Measurements from ENCODE around the gene CD248.

CD248 gene

DNA sequence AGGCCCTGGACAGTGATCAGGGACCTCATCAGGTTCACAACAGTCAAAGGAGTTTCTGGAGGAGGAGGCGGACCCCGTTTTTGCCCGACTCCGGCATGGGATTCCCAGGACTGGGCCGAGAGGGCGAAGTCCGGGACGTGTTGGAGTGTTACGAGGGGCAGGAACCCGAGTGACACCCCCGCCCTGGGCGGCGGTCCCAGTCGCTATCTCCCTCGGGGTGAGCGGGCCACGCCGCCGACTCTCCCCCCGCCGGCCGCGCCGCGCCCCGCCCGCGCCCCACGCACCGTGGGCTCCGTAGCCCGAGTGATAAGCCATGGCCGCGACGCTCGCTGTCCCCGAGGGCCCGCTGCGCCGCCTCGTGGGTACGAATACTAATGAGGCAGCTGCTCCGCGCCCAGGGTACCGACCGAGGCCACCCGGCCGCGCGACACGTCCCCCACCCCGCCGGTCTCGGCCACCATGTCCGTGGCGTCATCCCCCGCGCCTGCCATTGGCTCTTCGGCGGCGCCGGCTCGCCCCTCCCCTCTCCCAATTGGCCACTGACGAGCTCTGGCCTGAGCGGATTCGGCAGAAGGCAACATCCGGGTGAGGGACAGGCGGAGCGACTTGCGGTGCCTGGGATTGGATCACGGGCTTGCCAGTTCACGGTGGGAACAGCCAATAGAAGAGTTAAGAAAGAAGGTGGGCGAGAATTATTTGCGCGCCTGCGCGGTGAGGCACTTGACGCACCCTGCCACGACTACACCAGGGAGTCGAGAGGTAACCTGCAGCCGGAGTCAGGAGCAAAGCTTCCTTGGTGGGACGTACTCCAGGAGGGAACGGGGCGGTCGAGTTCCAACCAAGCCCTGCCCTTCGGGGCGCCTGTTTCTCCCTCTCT, 27.9 kb downstream of the CD248 start, which contains the start of gene YIF1A:
Gene YIF1A (minus strand): TSS at position 473 of the 877 bp plus-strand sequence. CDS start 158 bp downstream, at position 315.
- Histone ChIP-seq H3K4me3 (ENCODE audit: low read depth in 1 of 2, low read length in 2 of 2) (peak within 1 kb of the TSS; percentile 81 to 95), H3K4me1 (ENCODE audit: insufficient read depth, low read length) (peaks cover 19% of the 10 kb centered on the region), H3K36me3 (ENCODE audit: insufficient read depth, low read length) (peaks cover 7% of the 10 kb centered on the region), H3K27me3 (ENCODE audit: control insufficient read depth in 1 of 2, insufficient read depth in 2 of 2, low read length in 2 of 2) (peaks cover 18 to 26% of the 10 kb centered on the region in 2 donors), H3K9ac (ENCODE audit: low read length) (peak within 1 kb of the TSS; percentile 89), H3K9me3 (ENCODE audit: low read length) (no peaks in the 10 kb centered on the region), H3K27ac (ENCODE audit: low read depth, low read length) (peak within 1 kb of the TSS; percentile 90)

DNA sequence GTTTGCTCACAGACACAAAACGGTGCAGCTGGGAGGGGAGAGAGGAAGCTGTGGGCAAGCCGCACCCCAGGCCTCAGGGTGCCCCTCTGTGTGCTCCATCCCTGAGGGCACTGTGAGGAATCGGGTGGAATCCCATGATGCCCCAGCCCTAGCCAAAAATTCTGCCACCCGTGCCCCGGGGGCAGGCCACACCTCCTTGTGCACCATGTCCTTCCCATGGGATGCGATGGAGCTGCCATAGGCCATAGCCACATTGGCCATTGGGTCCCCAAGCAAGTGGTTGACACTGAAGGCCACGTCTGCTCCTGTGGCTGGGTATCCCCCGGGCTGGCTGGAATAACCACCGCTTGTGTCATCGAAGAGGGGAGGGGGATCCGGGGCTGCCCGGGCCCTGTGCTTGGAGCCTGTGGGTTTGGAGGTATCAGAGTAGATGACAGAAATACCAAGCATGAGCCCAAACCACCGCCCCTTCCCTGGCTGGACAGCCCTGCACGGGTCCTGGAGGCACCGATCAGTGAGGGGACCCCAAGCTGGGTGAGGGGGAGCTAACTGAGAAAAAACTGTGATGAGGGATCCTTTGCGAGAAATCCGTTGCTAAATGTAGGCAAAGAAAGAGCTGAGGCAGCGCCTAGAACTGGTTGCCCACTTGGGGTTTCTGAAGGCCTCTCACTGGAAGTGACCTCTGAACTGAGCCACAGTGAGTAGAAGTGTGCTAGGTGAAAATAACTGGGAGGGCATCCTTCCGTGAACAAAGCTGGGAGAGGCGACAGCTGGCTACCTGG, 28.8 kb downstream of the CD248 start:
- Histone ChIP-seq H3K36me3 (ENCODE audit: insufficient read depth, low read length) (peaks cover 7% of the 10 kb centered on the region), H3K27me3 (ENCODE audit: control insufficient read depth in 1 of 2, insufficient read depth in 2 of 2, low read length in 2 of 2) (peaks cover 15 to 22% of the 10 kb centered on the region in 2 donors), H3K4me1 (ENCODE audit: insufficient read depth, low read length) (peaks cover 20% of the 10 kb centered on the region), H3K9ac (ENCODE audit: low read length) (peak overlapping the region; percentile 89), H3K9me3 (ENCODE audit: low read length) (no peaks in the 10 kb centered on the region), H3K4me3 (ENCODE audit: low read depth in 1 of 2, low read length in 2 of 2) (peak overlapping the region; percentile 81 to 95), H3K27ac (ENCODE audit: low read depth, low read length) (peak overlapping the region; percentile 90)

DNA sequence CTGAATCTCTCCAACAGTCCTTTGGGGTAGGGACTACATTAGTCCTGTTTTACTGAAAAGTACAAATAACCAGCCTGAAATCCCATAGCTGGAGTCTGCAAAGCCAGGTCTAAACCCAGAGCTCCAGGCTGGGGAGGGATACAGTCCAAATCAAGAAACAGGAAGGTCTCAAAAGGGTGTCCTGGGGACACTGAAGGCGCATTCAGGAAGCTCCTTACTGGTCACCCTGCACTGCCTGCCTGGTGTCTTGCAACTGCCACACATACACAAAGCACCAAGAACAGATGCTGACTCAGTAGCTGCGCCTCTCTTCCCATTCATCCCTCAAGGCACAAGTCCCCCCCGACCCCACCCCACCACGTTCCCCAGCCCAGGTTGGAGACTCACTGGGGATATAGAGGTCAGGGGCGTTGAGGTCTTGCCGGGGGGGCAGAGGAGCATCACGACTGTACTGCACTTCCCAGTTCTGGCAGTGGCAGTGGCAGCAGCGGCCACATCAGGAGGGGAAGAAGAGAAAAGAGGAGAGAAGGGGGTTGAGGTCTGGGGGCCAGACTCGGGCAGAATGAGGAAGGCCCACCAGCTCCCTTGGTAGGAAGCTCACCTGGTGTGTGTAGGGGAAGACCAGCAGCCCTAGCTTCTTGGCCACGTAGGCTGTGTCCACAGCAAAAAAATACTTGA, 29.5 kb downstream of the CD248 start:
- Histone ChIP-seq H3K27ac (ENCODE audit: low read depth, low read length) (no peak overlapping the region), H3K27me3 (ENCODE audit: control insufficient read depth in 1 of 2, insufficient read depth in 2 of 2, low read length in 2 of 2) (peaks cover 7 to 14% of the 10 kb centered on the region in 2 donors), H3K36me3 (ENCODE audit: insufficient read depth, low read length) (peaks cover 7% of the 10 kb centered on the region), H3K9me3 (ENCODE audit: low read length) (no peaks in the 10 kb centered on the region), H3K9ac (ENCODE audit: low read length) (no peak overlapping the region), H3K4me1 (ENCODE audit: insufficient read depth, low read length) (peaks cover 26% of the 10 kb centered on the region), H3K4me3 (ENCODE audit: low read depth in 1 of 2, low read length in 2 of 2) (no peak overlapping the region)

DNA sequence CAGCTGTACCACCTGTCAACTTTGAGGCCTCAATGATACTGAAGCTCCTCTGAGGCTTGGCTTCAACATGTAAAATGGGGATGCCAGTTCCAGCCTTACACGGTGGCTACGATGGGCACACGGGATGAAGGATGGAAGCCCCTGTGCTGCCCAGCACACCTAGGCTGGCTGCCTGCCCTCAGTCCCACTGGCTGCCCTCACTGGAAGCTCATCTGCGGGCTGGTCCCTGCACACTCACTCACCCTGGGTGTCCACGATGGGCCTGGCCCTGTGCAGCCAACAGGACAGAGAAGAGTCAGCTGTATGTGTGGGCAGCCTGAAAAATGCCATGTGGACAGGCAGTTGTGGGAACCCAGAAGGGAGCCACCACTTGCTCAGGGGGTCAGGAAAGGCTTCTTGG, 30.1 kb downstream of the CD248 start:
- H3K27me3 ChIP-seq (ENCODE audit: control insufficient read depth in 1 of 2, insufficient read depth in 2 of 2, low read length in 2 of 2): peaks cover 5 to 8% of the 10 kb centered on the region in 2 donors
- peaks cover 7% of the 10 kb centered on the region for H3K36me3 ChIP-seq (ENCODE audit: insufficient read depth, low read length)
- H3K27ac ChIP-seq (ENCODE audit: low read depth, low read length): no peak overlapping the region
- no peak overlapping the region for H3K4me3 ChIP-seq (ENCODE audit: low read depth in 1 of 2, low read length in 2 of 2)
- no peaks in the 10 kb centered on the region for H3K9me3 ChIP-seq (ENCODE audit: low read length)
- H3K4me1 ChIP-seq (ENCODE audit: insufficient read depth, low read length): peaks cover 31% of the 10 kb centered on the region
- H3K9ac ChIP-seq (ENCODE audit: low read length): no peak overlapping the region

GRCh38 chr11:66285250-66285947, 31.4 kb downstream of the CD248 start:
- Histone ChIP-seq H3K9ac (ENCODE audit: low read length) (no peak overlapping the region), H3K27ac (ENCODE audit: low read depth, low read length) (no peak overlapping the region), H3K36me3 (ENCODE audit: insufficient read depth, low read length) (peaks cover 7% of the 10 kb centered on the region), H3K4me1 (ENCODE audit: insufficient read depth, low read length) (peaks cover 31% of the 10 kb centered on the region), H3K4me3 (ENCODE audit: low read depth in 1 of 2, low read length in 2 of 2) (no peak overlapping the region), H3K27me3 (ENCODE audit: control insufficient read depth in 1 of 2, insufficient read depth in 2 of 2, low read length in 2 of 2) (no peaks in the 10 kb centered on the region), H3K9me3 (ENCODE audit: low read length) (no peaks in the 10 kb centered on the region)

DNA sequence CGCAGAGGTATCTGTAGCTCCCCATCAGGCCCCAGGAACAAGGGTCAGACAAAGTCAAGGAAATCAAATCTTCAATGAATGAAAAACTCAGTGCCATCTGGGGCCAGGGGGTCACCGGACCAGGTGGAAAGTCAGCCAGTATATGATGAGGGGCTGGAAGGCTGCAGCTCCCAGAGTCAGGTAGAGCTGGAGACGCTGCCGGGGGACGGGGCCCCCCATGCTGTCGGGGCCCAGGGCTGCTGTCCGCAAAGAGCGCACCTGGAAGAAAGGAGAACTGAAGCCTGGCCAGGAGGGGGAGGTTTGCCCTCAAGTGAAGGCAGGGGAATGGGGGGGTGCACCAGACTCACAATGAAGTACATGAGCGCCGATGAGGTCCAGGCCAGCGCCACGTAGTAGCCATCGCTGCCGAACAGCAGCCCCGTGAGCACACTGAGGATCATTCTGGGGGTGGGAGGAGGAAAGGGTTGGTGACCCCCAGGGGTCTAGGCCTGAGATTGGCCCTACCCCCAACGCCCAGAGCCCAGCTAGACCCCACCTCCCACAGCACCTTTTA, 32.2 kb downstream of the CD248 start:
- Histone ChIP-seq H3K4me3 (ENCODE audit: low read depth in 1 of 2, low read length in 2 of 2) (no peak overlapping the region), H3K9me3 (ENCODE audit: low read length) (no peaks in the 10 kb centered on the region), H3K4me1 (ENCODE audit: insufficient read depth, low read length) (peaks cover 27% of the 10 kb centered on the region), H3K27ac (ENCODE audit: low read depth, low read length) (no peak overlapping the region), H3K9ac (ENCODE audit: low read length) (no peak overlapping the region), H3K36me3 (ENCODE audit: insufficient read depth, low read length) (peaks cover 7% of the 10 kb centered on the region), H3K27me3 (ENCODE audit: control insufficient read depth in 1 of 2, insufficient read depth in 2 of 2, low read length in 2 of 2) (no peaks in the 10 kb centered on the region)

GRCh38 chr11:66283461-66284105, 33.3 kb downstream of the CD248 start:
- Histone ChIP-seq H3K9ac (ENCODE audit: low read length) (no peak overlapping the region), H3K36me3 (ENCODE audit: insufficient read depth, low read length) (peaks cover 7% of the 10 kb centered on the region), H3K4me1 (ENCODE audit: insufficient read depth, low read length) (peaks cover 26% of the 10 kb centered on the region), H3K9me3 (ENCODE audit: low read length) (no peaks in the 10 kb centered on the region), H3K27me3 (ENCODE audit: control insufficient read depth in 1 of 2, insufficient read depth in 2 of 2, low read length in 2 of 2) (no peaks in the 10 kb centered on the region), H3K27ac (ENCODE audit: low read depth, low read length) (no peak overlapping the region), H3K4me3 (ENCODE audit: low read depth in 1 of 2, low read length in 2 of 2) (no peak overlapping the region)

DNA sequence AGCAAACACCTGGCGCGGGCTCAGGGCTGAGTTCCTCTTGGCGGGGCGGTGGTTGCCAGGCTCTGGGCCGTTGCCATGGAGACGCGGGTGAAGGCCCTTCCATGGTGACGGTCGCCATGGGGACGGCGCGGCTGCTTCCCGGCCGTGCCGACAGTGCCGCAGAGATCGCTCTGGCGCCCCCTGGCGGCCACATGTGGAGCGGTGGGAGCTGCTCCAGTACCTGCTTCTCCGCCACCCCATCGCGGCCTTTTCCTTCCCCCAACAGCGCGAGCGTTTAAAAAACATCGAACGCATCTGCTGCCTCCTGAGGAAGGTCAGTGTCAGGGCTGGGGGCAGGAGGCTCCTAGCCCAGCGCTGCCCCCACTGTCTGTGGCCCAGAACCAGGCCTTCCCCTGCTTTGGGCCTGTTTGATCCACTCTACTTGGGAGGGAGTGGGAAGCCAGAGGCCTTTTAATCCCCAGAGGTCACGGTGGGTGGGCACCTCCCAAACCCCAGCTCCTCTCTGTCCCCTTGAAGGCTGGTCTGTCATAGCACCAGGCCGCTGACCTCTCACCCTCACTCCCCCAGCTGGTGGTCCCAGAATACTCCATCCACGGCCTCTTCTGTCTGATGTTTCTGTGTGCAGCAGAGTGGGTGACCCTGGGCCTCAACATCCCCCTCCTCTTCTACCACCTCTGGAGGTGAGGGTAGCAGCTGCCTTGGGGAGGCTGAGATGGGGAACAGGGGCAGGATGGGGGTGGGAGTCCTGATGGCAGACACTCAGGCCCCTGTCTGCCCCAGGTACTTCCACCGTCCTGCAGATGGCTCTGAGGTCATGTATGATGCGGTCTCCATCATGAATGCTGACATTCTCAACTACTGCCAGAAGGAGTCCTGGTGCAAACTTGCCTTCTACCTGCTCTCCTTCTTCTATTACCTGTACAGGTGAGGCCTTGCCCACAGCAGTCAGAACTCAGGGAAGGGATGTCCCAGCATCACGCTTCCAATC, 34.1 kb downstream of the CD248 start:
- no peaks in the 10 kb centered on the region for H3K9me3 ChIP-seq (ENCODE audit: low read length)
- H3K4me3 ChIP-seq (ENCODE audit: low read depth in 1 of 2, low read length in 2 of 2): no peak overlapping the region
- peaks cover 21% of the 10 kb centered on the region for H3K4me1 ChIP-seq (ENCODE audit: insufficient read depth, low read length)
- no peak overlapping the region for H3K9ac ChIP-seq (ENCODE audit: low read length)
- H3K27me3 ChIP-seq (ENCODE audit: control insufficient read depth in 1 of 2, insufficient read depth in 2 of 2, low read length in 2 of 2): no peaks in the 10 kb centered on the region
- H3K27ac ChIP-seq (ENCODE audit: low read depth, low read length): no peak overlapping the region
- peaks cover 7% of the 10 kb centered on the region for H3K36me3 ChIP-seq (ENCODE audit: insufficient read depth, low read length)

- no peak overlapping the region for H3K27ac ChIP-seq (ENCODE audit: low read depth, low read length)
- H3K4me1 ChIP-seq (ENCODE audit: insufficient read depth, low read length): peaks cover 13% of the 10 kb centered on the region
Measured at GRCh38 chr11:66281776-66282467, 34.9 kb downstream of the CD248 start.

More at GRCh38 chr11:66281776-66282467, 34.9 kb downstream of the CD248 start:
- H3K27me3 ChIP-seq (ENCODE audit: control insufficient read depth in 1 of 2, insufficient read depth in 2 of 2, low read length in 2 of 2): no peaks in the 10 kb centered on the region
- H3K36me3 ChIP-seq (ENCODE audit: insufficient read depth, low read length): peaks cover 7% of the 10 kb centered on the region
- H3K9ac ChIP-seq (ENCODE audit: low read length): no peak overlapping the region
- no peak overlapping the region for H3K4me3 ChIP-seq (ENCODE audit: low read depth in 1 of 2, low read length in 2 of 2)
- H3K9me3 ChIP-seq (ENCODE audit: low read length): no peaks in the 10 kb centered on the region

Measured in muscle layer of colon (tissue), 2 donors.